Measurements from ENCODE around the gene KIF2C.
"Not testable (repeated sequence)": the region's sequence is repeated elsewhere in the genome, so short reads cannot be mapped to it uniquely, and the experiment has no call there.

Gene KIF2C

GRCh38 chr1:44739307-44740178 lies at the start of gene KIF2C:
Gene KIF2C, plus strand, starts transcription at chr1:44739837. Its CDS starts 96 bp downstream, at chr1:44739933.
- FAIRE-seq, result peak; percentile 97

GRCh38 chr1:44693159-44693558 lies 46.5 kb upstream of the KIF2C start:
- FAIRE-seq, result no peak

GRCh38 chr1:44693900-44694299 lies 45.7 kb upstream of the KIF2C start:
- no peak for FAIRE-seq

- FAIRE-seq, result no peak
Measured at GRCh38 chr1:44694863-44695478, 44.7 kb upstream of the KIF2C start.

GRCh38 chr1:44695671-44696070 lies 44.0 kb upstream of the KIF2C start:
- FAIRE-seq, result no peak

- no peak for FAIRE-seq
Measured at GRCh38 chr1:44696101-44696500, 43.5 kb upstream of the KIF2C start.

- no peak for FAIRE-seq
Measured at GRCh38 chr1:44696789-44697345, 42.8 kb upstream of the KIF2C start.

- FAIRE-seq, result no peak
Measured at GRCh38 chr1:44698138-44698537, 41.5 kb upstream of the KIF2C start.

- not testable (repeated sequence) for FAIRE-seq
Measured at GRCh38 chr1:44699375-44699774, 40.3 kb upstream of the KIF2C start.

- no peak for FAIRE-seq
Measured at GRCh38 chr1:44700573-44700972, 39.1 kb upstream of the KIF2C start.

GRCh38 chr1:44701141-44701573 lies 38.5 kb upstream of the KIF2C start:
- no peak for FAIRE-seq

GRCh38 chr1:44705470-44705869 lies 34.2 kb upstream of the KIF2C start:
- no peak for FAIRE-seq

- no peak for FAIRE-seq
Measured at GRCh38 chr1:44705938-44706337, 33.7 kb upstream of the KIF2C start.

GRCh38 chr1:44707112-44707881 lies 32.3 kb upstream of the KIF2C start:
- no peak for FAIRE-seq

- FAIRE-seq, result peak; percentile 92
Measured at GRCh38 chr1:44707959-44708831, 31.4 kb upstream of the KIF2C start.

GRCh38 chr1:44713321-44713781 lies 26.3 kb upstream of the KIF2C start:
- no peak for FAIRE-seq

- FAIRE-seq, result no peak
Measured at GRCh38 chr1:44714532-44714931, 25.1 kb upstream of the KIF2C start.

- peak; percentile 87 for FAIRE-seq
Measured at GRCh38 chr1:44714944-44715571, 24.6 kb upstream of the KIF2C start.

GRCh38 chr1:44717156-44717555 lies 22.5 kb upstream of the KIF2C start:
- FAIRE-seq, result no peak

GRCh38 chr1:44717653-44718052 lies 22.0 kb upstream of the KIF2C start:
- FAIRE-seq, result no peak

GRCh38 chr1:44718091-44718490 lies 21.5 kb upstream of the KIF2C start:
- FAIRE-seq, result no peak

- no peak for FAIRE-seq
Measured at GRCh38 chr1:44719318-44719717, 20.3 kb upstream of the KIF2C start.
